GM21447 (cell line): ENCODE results near the gene HES5.
A peak's percentile ranks its signal among the peaks of the same experiment; 100 is the strongest.
"Not testable (repeated sequence)": the region's sequence is repeated elsewhere in the genome, so short reads cannot be mapped to it uniquely, and the experiment has no call there.

ENCODE experiments used
- ATAC-seq: cut with Tn5 transposase; IDR thresholded peaks from one replicate; pipeline ENCODE4 v1.9.1; 2021; ENCODE audit not compliant: unreplicated experiment

HES5 gene, protein sequence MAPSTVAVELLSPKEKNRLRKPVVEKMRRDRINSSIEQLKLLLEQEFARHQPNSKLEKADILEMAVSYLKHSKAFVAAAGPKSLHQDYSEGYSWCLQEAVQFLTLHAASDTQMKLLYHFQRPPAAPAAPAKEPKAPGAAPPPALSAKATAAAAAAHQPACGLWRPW

DNA sequence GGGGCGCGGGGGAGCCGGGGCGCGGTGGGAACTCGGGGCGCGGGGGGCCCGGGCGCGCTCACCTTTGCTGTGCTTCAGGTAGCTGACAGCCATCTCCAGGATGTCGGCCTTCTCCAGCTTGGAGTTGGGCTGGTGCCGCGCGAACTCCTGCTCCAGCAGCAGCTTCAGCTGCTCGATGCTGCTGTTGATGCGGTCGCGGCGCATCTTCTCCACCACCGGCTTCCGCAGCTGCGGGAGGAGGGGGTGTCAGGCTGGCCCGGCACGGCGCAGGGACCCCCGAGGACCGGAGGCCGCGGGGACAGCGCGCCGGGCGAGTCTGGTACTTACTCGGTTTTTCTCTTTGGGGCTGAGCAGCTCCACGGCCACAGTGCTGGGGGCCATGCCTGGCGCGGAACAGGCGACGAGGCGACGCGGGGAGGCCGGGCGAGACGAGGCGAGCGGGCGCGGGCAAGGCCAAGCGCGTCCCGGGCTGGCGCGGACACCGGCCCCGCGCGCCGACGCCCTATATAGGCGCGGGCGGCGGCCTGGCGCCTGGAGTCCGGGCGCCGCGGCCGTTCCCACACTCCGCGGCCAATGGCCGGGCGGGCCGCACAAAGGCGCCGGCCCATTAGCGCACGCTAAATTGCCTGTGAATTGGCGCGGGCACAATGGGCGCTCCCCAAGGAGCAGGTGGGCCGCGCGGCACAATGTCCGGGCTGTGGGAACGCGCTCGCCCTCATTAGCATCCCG, at the start of gene HES5:
HES5 (minus strand) TSS at position 480 of the 729 bp plus-strand sequence; CDS start at position 381, 99 bp downstream.
- no peak for ATAC-seq

DNA sequence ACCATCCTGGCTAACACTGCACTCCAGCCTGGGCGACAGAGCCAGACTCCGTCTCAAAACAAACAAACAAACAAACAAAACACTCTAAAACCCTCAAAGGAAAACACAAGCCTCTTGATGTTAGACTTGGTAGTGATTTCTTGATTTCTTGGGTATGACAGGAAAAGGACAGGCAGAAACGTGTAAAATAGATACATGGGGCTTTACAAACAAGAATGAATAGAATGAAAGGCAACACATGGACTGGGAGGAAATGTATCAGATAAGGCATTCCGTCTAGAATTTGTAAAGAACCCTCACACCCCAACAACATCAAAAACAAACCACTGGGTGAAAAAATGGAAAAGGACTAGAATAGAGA, 48.7 kb upstream of the HES5 start:
- no peak for ATAC-seq

DNA sequence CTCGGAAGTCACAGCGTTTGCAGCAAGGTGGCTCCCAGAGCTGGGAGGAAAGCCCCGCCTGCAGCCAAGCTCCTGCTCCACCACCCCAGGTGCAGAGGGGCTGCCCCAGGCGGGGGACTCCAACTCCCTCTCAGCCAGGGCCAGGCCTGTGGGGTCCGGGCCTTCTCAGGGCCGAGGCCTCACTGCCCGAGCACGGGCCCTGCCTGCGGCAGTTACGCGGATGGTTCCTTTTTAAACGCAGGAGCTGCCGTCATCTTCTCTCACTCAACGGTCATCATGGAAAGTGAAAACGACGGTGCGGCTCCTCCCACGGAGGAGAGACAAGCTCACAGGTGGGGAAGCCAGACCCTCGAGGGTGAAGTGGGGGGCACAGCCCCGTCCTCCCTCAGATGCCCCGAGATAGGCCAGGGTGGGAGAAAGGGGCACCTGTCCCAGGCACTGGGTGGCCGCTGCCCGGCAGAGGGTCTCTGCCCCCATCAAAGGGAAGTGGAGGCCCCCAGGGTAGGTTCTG, 47.6 kb upstream of the HES5 start:
- ATAC-seq = peak; percentile 37

DNA sequence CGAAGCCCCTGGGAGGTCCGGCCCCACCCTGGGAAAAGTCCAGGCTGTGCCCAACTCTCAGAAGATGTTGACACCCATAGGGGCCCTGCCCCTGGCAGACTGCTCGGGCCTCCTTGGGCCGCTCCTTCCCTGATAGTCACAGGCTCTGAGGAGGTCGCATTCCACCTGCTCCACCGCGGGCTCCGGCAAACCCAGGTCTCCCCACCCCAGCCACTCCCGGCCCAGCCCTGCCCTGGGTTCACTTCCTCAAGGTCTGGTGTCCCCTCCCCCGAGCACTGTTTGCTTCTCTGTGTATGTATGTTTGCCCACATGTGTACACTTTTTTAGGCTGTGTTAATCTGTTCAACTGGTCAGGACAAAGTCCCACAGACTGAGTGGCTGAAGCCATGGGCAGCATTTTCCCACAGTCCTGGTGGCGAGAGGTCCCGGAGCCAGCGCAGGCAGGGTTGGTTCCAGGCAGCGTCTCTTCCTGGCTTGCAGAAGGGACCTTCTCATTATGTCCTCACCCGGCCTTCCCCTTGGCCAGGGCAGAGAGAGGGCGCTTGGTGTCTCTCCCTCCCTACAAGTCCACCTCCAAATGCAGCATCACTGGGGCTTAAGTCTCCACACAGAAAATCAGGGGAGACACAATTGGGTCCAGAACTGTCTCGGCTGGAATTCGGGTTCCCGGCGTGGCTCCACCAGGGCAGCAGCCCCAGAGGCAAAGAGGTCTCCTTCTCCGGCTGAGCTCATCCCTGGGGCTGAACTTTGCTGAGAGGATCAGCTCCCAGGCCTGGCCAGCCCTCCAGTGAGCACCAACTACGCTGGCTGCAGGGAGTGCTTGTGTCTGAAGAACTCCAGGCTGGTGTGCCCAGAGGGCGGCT, 46.0 kb upstream of the HES5 start:
- ATAC-seq = no peak

DNA sequence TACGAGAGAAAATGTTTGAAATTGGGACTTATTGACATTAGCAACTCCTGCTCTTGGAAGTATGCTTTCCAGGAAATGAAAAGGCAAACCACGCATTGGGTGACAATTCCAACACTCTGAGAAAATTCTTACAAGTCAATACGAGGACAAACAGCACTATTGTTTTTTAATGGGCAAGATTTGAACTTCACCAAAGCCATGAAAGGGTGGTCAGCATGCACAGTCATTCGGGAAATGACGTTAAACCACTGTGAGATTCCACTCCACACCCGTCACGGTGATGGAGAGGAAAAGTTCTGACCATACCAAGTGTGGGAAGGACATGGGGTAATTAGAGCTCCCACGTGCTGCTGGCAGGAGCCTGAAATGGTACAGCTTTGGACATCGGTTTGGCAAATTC, 44.3 kb upstream of the HES5 start:
- ATAC-seq = no peak

DNA sequence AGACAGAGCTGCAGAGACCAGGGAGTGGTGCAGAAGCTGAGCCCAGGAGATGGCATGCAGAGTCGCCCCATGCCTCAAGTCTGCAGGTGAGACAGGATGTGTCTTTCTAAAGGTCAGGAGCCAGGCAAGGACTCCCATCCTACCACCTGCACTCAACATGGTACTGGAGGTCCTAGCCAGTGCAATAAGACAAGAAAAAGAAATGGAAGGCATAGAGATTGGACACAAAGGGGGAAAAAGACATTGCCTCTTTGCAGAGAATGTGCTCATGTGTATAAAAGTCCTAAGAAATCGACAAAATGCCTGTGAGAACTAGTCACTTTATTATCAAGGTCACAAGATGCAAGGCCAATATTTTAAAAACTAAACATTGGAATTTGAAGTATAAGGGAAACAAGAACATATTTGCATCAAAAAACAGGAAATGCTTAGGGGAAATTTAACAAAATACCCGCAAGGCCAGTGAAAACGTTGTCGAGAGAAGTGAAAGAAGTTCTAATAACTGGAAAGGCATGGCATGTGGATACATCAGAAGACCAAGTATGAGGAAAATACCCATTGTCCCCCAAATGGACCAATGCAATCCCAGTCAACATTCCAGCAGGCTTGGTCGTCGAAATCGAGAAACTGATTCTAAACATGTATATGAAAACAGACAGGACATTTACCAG, 43.3 kb upstream of the HES5 start:
- no peak for ATAC-seq

DNA sequence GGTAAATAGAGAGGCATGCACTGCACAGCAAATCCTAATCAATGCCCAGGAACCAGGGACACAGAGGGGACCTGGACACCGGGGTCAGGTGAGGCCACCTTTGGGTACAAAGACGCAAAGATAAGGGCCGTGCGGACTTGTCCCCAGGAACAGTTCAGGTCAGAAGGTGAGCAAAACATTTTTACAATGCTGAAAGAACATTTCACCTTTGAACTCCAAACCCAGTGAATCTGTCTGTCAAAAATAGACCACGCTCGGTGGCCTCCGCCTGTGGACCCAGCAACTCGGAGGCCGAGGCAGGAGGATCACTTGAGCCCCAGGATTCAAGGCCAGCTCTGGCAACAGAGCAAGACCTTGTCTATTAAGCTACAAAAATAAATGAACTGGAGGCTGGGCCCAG, 41.3 kb upstream of the HES5 start:
- ATAC-seq = no peak

DNA sequence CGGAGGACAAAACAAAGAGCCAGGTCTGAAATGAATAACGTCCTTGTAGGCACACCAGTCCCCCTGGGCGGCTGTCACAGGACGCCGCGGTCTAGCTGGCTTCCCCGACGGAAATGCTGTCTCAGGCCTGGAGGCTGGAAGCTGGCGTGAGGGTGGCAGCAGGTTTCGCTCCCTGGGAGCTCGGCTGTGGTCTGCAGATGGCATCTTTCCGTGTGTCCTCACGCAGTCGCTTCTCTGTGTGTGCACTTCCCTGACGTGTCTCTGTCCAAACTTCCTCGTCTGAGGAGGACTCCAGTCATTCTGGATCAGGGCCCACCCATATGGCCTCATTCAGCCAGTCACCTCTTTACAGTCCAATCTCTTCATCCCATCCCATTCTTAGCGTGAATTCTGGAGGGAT, 40.3 kb upstream of the HES5 start:
- no peak for ATAC-seq

DNA sequence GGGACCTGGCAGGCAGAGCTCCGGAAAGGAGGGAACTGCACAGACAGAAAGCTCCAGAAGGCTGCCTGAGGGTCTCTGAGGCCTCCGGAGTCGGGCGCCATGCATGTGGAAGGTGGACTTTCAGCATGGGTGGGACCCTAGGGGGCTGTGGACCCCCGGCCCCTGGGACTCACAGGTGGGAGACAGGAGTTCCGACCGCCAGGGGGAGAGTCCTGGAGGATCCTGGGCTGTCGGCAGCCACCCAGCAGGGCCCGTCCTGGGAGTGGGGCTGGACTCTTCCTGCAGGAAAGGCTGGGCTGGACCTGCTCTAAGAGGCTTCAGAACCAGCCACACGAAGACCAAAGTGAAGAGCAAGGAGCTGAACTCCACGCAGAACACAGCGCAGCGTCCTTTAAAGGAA, 39.6 kb upstream of the HES5 start:
- ATAC-seq = not testable (repeated sequence)

DNA sequence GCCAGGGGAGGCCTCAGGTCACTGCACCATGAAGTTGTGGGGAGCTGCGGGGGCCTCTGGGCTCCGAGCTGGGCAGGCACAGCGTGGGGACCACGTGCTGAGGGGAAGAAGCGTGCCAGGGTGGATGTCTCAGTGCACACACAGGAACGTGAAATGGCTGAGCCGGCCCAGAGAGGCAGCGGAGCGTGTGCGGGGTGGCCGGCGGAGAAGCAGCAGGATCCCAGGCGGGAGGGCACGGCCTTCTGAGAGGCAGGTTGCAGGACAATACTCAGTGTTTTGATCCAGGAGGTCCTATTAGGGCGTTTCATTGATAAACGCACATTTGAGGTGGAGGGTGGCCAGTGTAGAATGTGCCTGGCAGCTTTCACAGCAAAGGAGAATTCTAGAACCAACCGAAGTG, 39.0 kb upstream of the HES5 start:
- no peak for ATAC-seq

DNA sequence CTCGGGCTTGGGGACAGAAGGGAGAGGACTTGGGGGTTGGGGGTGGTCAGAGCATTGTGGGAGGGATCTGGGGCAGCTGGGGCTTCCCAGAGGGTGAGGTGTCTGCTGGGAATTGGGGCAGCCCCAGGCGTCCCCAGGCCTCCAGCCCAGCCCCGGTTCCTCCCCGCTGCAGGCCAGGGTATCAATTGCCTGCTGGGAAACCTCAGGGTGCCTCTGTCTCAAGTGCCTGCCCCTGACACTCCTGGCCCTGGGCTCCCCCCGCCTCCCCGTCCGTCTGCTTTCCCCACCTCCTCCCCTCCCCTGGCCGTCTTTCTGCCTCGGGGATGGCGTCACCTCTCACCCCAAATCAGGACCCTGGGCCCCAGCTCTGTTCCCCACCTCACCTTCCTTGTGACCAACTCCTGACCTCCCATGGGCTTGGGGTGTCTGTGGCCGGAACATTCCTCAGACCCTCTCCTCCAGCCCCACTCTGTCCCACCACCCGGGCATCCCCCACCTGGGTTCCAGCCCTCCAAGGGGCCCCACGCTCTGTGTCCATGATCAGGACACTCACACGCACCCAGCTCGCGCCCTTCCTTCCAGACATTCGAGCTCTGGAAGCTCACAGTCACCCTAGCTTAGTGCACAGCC, 38.2 kb upstream of the HES5 start:
- not testable (repeated sequence) for ATAC-seq

DNA sequence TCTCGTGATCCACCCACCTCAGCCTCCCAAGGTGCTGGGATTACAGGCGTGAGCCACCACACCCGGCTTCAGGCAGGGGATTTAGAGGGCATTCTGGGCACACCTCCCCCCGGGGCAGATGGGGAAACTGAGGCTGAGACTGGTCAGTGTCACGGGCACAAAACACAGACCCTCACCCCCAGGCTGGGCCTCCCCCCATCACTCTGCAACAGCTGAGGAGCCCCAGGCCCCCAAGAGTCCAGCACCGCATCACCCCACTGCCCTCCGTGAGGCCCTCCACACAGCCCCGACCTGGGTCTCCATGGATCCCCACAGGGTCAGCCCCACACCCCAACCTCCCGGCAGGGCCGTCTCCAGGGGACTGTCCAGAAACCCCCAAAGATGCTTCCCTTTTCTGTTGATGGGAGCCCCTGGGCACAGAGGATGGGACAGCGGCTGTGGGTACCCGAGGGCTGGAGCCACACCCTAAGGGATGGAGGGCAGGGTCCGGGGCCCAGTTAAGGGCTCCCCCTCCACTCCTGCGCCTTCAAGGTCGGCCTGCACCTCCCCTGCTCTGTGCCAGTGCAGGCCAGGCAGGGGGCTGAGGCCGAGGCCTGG, 37.1 kb upstream of the HES5 start:
- ATAC-seq = no peak

DNA sequence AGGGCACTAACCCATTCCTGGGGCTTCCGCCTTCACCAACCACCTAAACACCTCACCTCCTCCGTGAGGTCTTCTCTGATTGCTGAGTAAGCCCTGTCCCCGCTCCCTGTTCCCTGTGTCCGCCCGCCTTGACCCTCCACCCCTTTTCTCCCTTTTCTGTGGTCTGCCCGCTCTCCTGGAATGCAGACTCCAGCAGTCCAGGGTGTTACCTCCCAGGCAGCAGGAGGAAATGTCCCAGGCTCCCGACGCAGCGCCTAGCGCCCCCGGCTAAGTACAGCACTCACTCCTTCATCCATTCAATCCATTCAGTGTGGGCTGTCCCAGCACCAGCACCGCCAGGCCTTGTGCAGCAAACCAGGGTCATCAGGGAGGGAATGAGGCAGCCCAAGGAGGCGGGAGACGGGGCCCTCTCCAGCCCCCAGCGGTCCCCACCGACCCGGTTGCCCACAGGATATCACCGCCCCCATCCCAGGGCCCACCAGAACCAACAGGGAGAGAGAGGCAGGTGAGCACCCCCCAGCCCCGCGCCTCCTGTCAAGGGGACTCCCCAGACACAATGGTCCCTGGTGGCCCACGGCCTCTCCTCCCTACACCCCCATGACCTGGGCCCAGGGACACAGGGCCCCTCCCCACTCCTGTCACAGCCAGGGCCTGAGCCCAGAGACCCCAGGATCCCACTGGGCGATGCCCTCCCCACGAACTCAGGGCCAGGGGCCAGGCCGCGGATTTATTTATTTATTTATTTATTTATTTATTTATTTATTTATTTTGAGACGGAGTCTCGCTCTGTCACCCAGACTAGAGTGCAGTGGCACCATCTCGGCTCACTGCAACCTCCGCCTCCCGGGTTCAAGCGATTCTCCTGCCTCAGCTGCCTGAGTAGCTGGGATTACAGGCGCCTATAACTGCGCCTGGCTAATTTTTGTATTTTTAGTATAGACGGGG, 36.3 kb upstream of the HES5 start:
- no peak for ATAC-seq

DNA sequence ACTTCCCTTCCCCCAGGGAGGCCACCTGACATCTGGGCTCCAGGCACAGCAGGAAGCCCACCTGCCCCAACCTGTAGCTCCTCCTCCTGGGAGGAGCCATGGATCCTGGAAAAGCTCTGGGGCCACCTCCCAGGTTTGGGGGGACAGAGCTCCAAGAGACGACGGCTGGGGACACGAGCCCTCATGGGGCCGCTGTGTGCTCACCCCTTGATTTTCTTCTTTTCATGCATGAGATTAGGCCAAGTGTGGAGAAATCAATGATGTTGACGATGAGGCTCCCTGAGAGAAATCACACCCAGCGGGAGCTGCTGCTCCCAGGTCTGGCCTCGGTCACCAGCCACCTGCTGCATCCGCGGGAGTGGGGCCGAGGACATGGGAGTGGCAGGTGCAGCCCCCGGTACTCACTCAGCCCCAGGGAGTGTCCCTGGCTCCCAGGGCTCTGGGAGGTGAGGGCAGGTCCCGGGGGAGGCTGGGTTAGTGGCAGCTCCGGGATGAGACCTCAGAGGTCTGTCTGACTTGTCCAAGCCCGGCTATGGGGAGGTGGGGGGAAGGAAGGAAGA, 34.8 kb upstream of the HES5 start:
- ATAC-seq = no peak

DNA sequence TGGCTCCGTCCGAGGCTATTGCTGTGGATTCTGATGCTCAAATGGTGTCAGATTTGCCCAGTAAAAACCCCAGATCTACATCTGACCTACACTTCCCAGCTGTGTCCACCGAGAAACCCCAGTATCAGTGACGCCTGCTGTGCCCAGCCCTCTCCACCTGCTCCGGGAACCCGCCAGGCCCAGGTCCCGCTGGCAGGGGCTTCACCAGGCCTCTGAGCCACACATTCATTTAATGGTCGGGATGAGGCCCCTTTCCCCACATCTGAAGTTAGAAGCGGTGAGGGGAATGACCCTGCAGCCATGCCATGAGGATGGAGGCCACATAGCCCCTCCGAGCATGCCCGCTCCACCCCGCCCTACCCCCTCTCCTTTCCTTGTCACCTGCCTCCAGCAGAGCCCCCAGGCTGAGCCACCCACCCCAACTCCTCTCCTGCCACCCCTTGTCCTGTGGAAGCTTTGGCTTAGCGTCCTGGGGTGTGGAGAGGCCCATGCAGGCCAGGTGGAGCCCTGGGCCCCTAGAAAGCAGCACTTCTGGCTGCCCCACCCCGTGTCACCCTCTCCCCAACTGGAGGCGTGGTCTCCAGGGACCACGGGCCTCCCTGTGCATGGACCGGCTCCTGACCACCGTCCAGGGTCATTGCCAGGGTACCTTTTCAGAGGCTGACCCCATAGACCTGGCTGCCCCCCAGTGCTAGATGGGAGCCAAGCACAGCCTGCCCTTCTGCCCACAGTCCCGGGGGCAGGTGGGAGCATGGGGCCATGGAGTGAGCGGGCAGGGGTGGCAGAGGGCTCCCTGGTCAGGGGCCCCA, 34.1 kb upstream of the HES5 start:
- ATAC-seq = no peak

DNA sequence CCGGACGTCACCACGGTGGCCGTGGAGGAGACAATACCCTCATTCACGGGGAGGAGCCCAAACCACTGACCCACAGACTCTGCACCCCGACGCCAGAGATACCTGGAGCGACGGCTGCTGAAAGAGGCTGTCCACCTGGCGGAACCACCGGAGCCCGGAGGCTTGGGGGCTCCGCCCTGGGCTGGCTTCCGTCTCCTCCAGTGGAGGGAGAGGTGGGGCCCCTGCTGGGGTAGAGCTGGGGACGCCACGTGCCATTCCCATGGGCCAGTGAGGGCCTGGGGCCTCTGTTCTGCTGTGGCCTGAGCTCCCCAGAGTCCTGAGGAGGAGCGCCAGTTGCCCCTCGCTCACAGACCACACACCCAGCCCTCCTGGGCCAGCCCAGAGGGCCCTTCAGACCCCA, 33.1 kb upstream of the HES5 start:
- no peak for ATAC-seq

DNA sequence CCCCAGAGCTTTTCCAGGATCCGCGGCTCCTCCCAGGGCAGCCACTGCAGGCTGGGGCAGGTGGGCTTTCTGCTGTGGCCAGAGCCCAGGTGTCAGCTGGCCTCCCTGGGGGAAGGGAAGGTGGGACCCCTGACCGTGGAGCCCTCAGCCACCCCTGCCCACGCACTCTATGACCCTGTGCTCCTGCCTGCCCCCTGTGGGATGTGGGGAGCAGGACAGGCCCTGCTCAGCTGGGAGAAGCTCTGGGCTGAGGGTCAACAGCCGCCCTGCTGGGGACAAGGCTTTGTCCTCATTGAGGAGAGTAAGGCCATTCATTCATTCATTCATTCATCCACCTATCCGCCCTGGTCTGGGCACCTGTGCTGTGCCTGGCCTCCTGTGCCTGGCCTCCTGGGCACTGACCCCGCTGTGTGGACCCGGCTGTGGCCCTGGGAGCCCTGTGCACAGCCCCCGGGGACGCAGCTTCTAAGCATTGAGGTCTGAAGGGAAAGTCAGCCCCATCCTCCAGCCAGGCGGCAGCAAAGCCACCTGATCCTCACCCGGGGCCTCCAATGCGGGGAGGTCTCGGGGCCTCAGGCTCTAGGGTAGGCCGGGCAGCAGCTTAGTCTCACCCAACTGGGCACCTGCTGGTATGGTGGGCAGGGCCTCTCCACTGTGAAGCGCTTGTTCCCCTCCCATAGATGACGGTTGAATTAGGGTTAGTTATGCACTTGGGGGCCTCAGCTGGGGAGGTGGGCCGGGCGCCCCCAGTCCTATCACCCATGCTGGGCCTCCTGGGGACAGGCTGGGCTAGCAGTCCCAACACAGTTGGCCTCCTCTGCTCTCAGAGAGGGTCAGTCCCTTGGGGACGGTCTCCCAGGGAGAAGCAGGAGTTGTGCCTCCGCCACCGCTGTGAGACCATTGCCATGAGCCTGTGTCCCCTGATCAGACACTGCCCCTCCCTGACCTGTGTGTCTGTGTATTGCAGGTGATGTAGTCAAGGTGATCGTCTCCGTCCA, 32.1 kb upstream of the HES5 start:
- ATAC-seq = no peak
